ENCODE results near the gene NPTN. TPM values are rescaled to one million over a fixed set of nuclear protein-coding genes. Genes with fewer than 3 reads are reported as not detected.

NPTN gene
- total RNA-seq, 2 donors from 2014 or later, result 186 to 225 TPM

- Histone ChIP-seq H3K36me3 (no peaks in the 10 kb centered on the region), H3K4me3 (no peak overlapping the region), H3K27me3 (no peaks in the 10 kb centered on the region), H3K4me1 (peaks cover 0 to 80% of the 10 kb centered on the region in 2 donors), H3K9me3 (no peaks in the 10 kb centered on the region), H3K27ac (peak overlapping the region; percentile 35 to 79)
- DNase-seq (ENCODE audit: low spot score), result no peak
- TF ChIP-seq, protein P1, sequence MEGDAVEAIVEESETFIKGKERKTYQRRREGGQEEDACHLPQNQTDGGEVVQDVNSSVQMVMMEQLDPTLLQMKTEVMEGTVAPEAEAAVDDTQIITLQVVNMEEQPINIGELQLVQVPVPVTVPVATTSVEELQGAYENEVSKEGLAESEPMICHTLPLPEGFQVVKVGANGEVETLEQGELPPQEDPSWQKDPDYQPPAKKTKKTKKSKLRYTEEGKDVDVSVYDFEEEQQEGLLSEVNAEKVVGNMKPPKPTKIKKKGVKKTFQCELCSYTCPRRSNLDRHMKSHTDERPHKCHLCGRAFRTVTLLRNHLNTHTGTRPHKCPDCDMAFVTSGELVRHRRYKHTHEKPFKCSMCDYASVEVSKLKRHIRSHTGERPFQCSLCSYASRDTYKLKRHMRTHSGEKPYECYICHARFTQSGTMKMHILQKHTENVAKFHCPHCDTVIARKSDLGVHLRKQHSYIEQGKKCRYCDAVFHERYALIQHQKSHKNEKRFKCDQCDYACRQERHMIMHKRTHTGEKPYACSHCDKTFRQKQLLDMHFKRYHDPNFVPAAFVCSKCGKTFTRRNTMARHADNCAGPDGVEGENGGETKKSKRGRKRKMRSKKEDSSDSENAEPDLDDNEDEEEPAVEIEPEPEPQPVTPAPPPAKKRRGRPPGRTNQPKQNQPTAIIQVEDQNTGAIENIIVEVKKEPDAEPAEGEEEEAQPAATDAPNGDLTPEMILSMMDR (IDR thresholded peaks at IDR 0.05), result no peak
Observed at GRCh38 chr15:73602992-73603391, 30.2 kb downstream of the NPTN start.

GRCh38 chr15:73602446-73602843 lies 30.7 kb downstream of the NPTN start:
- Histone ChIP-seq H3K4me1 (peaks cover 0 to 80% of the 10 kb centered on the region in 2 donors), H3K27ac (peak overlapping the region; percentile 35 to 79), H3K9me3 (no peaks in the 10 kb centered on the region), H3K27me3 (no peaks in the 10 kb centered on the region), H3K4me3 (no peak overlapping the region), H3K36me3 (no peaks in the 10 kb centered on the region)
- TF ChIP-seq, protein P1 (IDR thresholded peaks at IDR 0.05), result no peak
- DNase-seq (ENCODE audit: low spot score), result no peak

DNA sequence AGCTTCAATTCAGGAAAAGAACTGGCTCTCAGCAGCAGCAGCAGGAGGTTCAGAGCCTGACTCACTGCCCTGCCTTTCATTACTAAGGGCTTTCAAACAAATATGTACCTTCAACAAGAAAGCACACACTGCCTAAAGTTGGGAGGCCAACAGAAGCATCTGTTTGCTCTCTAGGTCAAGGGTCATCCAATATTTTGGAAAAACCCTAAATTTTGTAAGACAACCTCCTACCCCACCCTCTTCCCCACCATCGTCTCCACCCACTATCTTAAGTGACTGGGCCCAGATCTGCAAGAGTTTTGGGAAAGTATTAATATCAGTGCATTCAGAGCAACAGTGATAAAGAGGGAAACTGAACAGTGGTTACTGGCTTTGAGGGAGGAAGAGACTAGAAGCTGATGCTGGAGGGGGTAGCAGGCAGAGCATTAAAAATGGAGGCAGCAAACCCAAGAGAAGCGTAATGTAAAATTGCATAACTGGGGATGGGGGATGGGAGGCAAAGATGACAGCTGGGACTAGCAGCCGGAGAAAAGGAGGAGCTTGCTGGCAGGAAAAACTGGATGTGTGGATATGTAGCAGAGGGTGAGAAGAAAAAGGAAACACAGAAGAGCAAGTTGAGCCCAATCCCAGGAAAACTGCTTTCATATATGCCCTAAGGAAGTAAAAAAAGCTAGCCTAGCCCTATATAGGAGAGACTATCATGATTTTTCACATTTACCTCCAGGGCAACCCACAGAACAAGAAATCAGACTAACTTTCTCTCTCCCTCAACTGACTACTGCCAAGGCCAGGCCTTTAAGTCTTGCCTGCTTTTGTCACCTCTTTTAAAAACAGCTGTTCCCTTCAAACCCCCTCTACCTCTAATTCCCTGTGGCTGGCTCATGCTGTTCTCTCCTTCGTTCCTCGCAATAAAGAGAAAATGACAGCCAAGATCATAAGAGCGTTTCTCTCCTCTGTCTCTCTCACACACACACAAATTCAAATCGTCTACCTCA lies 31.4 kb downstream of the NPTN start:
- no peak for DNase-seq (ENCODE audit: low spot score)
- Histone ChIP-seq H3K4me1 (peaks cover 0 to 80% of the 10 kb centered on the region in 2 donors), H3K9me3 (no peaks in the 10 kb centered on the region), H3K27me3 (no peaks in the 10 kb centered on the region), H3K4me3 (no peak overlapping the region), H3K36me3 (no peaks in the 10 kb centered on the region), H3K27ac (peak overlapping the region; percentile 35 to 79)
- TF ChIP-seq, protein P1 (IDR thresholded peaks at IDR 0.05), result no peak

GRCh38 chr15:73600413-73601335 lies 32.5 kb downstream of the NPTN start:
- Histone ChIP-seq H3K4me3 (no peak overlapping the region), H3K27ac (peak overlapping the region; percentile 35 to 79), H3K9me3 (no peaks in the 10 kb centered on the region), H3K4me1 (peaks cover 0 to 87% of the 10 kb centered on the region in 2 donors), H3K36me3 (no peaks in the 10 kb centered on the region), H3K27me3 (no peaks in the 10 kb centered on the region)
- no peak for DNase-seq (ENCODE audit: low spot score)
- TF ChIP-seq, protein P1 (IDR thresholded peaks at IDR 0.05), result no peak

DNA sequence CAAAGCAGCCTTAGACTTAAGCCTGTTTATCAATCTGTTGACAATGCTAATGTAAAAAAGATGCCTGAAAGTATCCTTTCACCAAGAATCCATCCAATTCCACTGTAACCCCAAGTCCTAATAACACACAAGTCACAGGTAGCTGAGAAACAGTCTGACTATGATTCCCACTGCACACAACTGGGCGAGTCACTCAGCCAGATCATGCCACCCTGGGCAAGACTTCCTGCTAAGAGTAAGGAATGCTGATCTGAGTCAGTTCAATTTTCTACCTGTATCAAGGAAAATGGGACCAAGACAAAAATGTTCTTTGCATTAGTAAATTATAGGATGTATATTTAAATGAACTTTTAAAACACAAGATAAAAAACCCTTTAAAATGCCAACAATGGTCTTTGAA lies 33.3 kb downstream of the NPTN start:
- TF ChIP-seq, protein P1 (IDR thresholded peaks at IDR 0.05), result no peak
- no peaks in the 10 kb centered on the region for H3K27me3 ChIP-seq
- peaks cover 0 to 91% of the 10 kb centered on the region in 2 donors for H3K4me1 ChIP-seq
- H3K9me3 ChIP-seq, result no peaks in the 10 kb centered on the region
- H3K4me3 ChIP-seq, result no peak overlapping the region
- DNase-seq (ENCODE audit: low spot score), result no peak
- H3K27ac ChIP-seq, result peak overlapping the region in 1 of 2 donors; percentile 79
- no peaks in the 10 kb centered on the region for H3K36me3 ChIP-seq
